ENCODE data around the gene ZNF821.

ZNF821 gene

GRCh38 chr16:71904239-71904638, 20.3 kb upstream of the ZNF821 start:
- Histone ChIP-seq H3K9ac (ENCODE audit: low read depth in 1 of 2, low read length in 2 of 2) (no peak overlapping the region), H3K4me1 (ENCODE audit: control insufficient read depth in 1 of 2, insufficient read depth in 2 of 2, low read length in 2 of 2) (peaks cover 11 to 21% of the 10 kb centered on the region in 2 donors), H3K36me3 (ENCODE audit: control insufficient read depth in 1 of 2, insufficient read depth in 2 of 2, low read length in 2 of 2) (peaks cover 3 to 4% of the 10 kb centered on the region in 2 donors), H3K27ac (ENCODE audit: low read depth, low read length) (no peak overlapping the region), H3K9me3 (ENCODE audit: control insufficient read depth in 1 of 2, low read length in 2 of 2) (no peaks in the 10 kb centered on the region), H3K4me3 (ENCODE audit: low read depth in 1 of 2, low read length in 2 of 2) (no peak overlapping the region), H3K27me3 (ENCODE audit: control insufficient read depth in 1 of 2, insufficient read depth in 2 of 2, low read length in 2 of 2) (no peaks in the 10 kb centered on the region)

GRCh38 chr16:71903608-71904007, 19.6 kb upstream of the ZNF821 start:
- H3K4me1 ChIP-seq (ENCODE audit: control insufficient read depth in 1 of 2, insufficient read depth in 2 of 2, low read length in 2 of 2) = peaks cover 7 to 16% of the 10 kb centered on the region in 2 donors
- peaks cover 3 to 4% of the 10 kb centered on the region in 2 donors for H3K36me3 ChIP-seq (ENCODE audit: control insufficient read depth in 1 of 2, insufficient read depth in 2 of 2, low read length in 2 of 2)
- H3K4me3 ChIP-seq (ENCODE audit: low read depth in 1 of 2, low read length in 2 of 2) = no peak overlapping the region
- no peak overlapping the region for H3K9ac ChIP-seq (ENCODE audit: low read depth in 1 of 2, low read length in 2 of 2)
- no peak overlapping the region for H3K27ac ChIP-seq (ENCODE audit: low read depth, low read length)
- H3K27me3 ChIP-seq (ENCODE audit: control insufficient read depth in 1 of 2, insufficient read depth in 2 of 2, low read length in 2 of 2) = no peaks in the 10 kb centered on the region
- H3K9me3 ChIP-seq (ENCODE audit: control insufficient read depth in 1 of 2, low read length in 2 of 2) = no peaks in the 10 kb centered on the region

- Histone ChIP-seq H3K9me3 (ENCODE audit: control insufficient read depth in 1 of 2, low read length in 2 of 2) (no peaks in the 10 kb centered on the region), H3K4me3 (ENCODE audit: low read depth in 1 of 2, low read length in 2 of 2) (no peak overlapping the region), H3K27me3 (ENCODE audit: control insufficient read depth in 1 of 2, insufficient read depth in 2 of 2, low read length in 2 of 2) (no peaks in the 10 kb centered on the region), H3K27ac (ENCODE audit: low read depth, low read length) (no peak overlapping the region), H3K36me3 (ENCODE audit: control insufficient read depth in 1 of 2, insufficient read depth in 2 of 2, low read length in 2 of 2) (peaks cover 3 to 4% of the 10 kb centered on the region in 2 donors), H3K9ac (ENCODE audit: low read depth in 1 of 2, low read length in 2 of 2) (no peak overlapping the region), H3K4me1 (ENCODE audit: control insufficient read depth in 1 of 2, insufficient read depth in 2 of 2, low read length in 2 of 2) (peaks cover 7 to 13% of the 10 kb centered on the region in 2 donors)
Observed at GRCh38 chr16:71902656-71903365, 18.8 kb upstream of the ZNF821 start.

GRCh38 chr16:71899171-71899570, 15.2 kb upstream of the ZNF821 start:
- H3K4me1 ChIP-seq (ENCODE audit: control insufficient read depth in 1 of 2, insufficient read depth in 2 of 2, low read length in 2 of 2) = peaks cover 12 to 26% of the 10 kb centered on the region in 2 donors
- H3K27ac ChIP-seq (ENCODE audit: low read depth, low read length) = no peak overlapping the region
- no peak overlapping the region for H3K4me3 ChIP-seq (ENCODE audit: low read depth in 1 of 2, low read length in 2 of 2)
- H3K9ac ChIP-seq (ENCODE audit: low read depth in 1 of 2, low read length in 2 of 2) = no peak overlapping the region
- peaks cover 0 to 3% of the 10 kb centered on the region in 2 donors for H3K36me3 ChIP-seq (ENCODE audit: control insufficient read depth in 1 of 2, insufficient read depth in 2 of 2, low read length in 2 of 2)
- no peaks in the 10 kb centered on the region for H3K9me3 ChIP-seq (ENCODE audit: control insufficient read depth in 1 of 2, low read length in 2 of 2)
- no peaks in the 10 kb centered on the region for H3K27me3 ChIP-seq (ENCODE audit: control insufficient read depth in 1 of 2, insufficient read depth in 2 of 2, low read length in 2 of 2)

GRCh38 chr16:71896764-71897368, 12.9 kb upstream of the ZNF821 start:
- Histone ChIP-seq H3K27me3 (ENCODE audit: control insufficient read depth in 1 of 2, insufficient read depth in 2 of 2, low read length in 2 of 2) (no peaks in the 10 kb centered on the region), H3K9me3 (ENCODE audit: control insufficient read depth in 1 of 2, low read length in 2 of 2) (no peaks in the 10 kb centered on the region), H3K27ac (ENCODE audit: low read depth, low read length) (no peak overlapping the region), H3K9ac (ENCODE audit: low read depth in 1 of 2, low read length in 2 of 2) (peak overlapping the region; percentile 93 to 100), H3K4me1 (ENCODE audit: control insufficient read depth in 1 of 2, insufficient read depth in 2 of 2, low read length in 2 of 2) (peaks cover 12 to 26% of the 10 kb centered on the region in 2 donors), H3K4me3 (ENCODE audit: low read depth in 1 of 2, low read length in 2 of 2) (peak overlapping the region; percentile 84 to 100), H3K36me3 (ENCODE audit: control insufficient read depth in 1 of 2, insufficient read depth in 2 of 2, low read length in 2 of 2) (no peaks in the 10 kb centered on the region)

GRCh38 chr16:71895679-71896365, 11.8 kb upstream of the ZNF821 start:
- Histone ChIP-seq H3K4me1 (ENCODE audit: control insufficient read depth in 1 of 2, insufficient read depth in 2 of 2, low read length in 2 of 2) (peaks cover 12 to 26% of the 10 kb centered on the region in 2 donors), H3K27me3 (ENCODE audit: control insufficient read depth in 1 of 2, insufficient read depth in 2 of 2, low read length in 2 of 2) (no peaks in the 10 kb centered on the region), H3K9me3 (ENCODE audit: control insufficient read depth in 1 of 2, low read length in 2 of 2) (no peaks in the 10 kb centered on the region), H3K9ac (ENCODE audit: low read depth in 1 of 2, low read length in 2 of 2) (peak overlapping the region; percentile 93 to 100), H3K27ac (ENCODE audit: low read depth, low read length) (peak overlapping the region; percentile 99), H3K36me3 (ENCODE audit: control insufficient read depth in 1 of 2, insufficient read depth in 2 of 2, low read length in 2 of 2) (no peaks in the 10 kb centered on the region), H3K4me3 (ENCODE audit: low read depth in 1 of 2, low read length in 2 of 2) (peak overlapping the region; percentile 84 to 100)

GRCh38 chr16:71894921-71895678, 11.1 kb upstream of the ZNF821 start, which contains the start of gene IST1:
TSS of gene IST1 (plus strand) at chr16:71895531. CDS start at chr16:71915641, 20,110 bp downstream.
- peak within 1 kb of the TSS; percentile 84 to 100 for H3K4me3 ChIP-seq (ENCODE audit: low read depth in 1 of 2, low read length in 2 of 2)
- no peaks in the 10 kb centered on the region for H3K9me3 ChIP-seq (ENCODE audit: control insufficient read depth in 1 of 2, low read length in 2 of 2)
- H3K27ac ChIP-seq (ENCODE audit: low read depth, low read length) = peak within 1 kb of the TSS; percentile 99

GRCh38 chr16:71894229-71894920, 10.4 kb upstream of the ZNF821 start:
- Histone ChIP-seq H3K9me3 (ENCODE audit: control insufficient read depth in 1 of 2, low read length in 2 of 2) (no peaks in the 10 kb centered on the region), H3K4me1 (ENCODE audit: control insufficient read depth in 1 of 2, insufficient read depth in 2 of 2, low read length in 2 of 2) (peaks cover 4 to 15% of the 10 kb centered on the region in 2 donors), H3K4me3 (ENCODE audit: low read depth in 1 of 2, low read length in 2 of 2) (peak overlapping the region; percentile 84 to 100), H3K27ac (ENCODE audit: low read depth, low read length) (peak overlapping the region; percentile 99), H3K9ac (ENCODE audit: low read depth in 1 of 2, low read length in 2 of 2) (peak overlapping the region; percentile 71 to 100), H3K36me3 (ENCODE audit: control insufficient read depth in 1 of 2, insufficient read depth in 2 of 2, low read length in 2 of 2) (no peaks in the 10 kb centered on the region), H3K27me3 (ENCODE audit: control insufficient read depth in 1 of 2, insufficient read depth in 2 of 2, low read length in 2 of 2) (no peaks in the 10 kb centered on the region)

More at GRCh38 chr16:71894921-71895678, 11.1 kb upstream of the ZNF821 start, which contains the start of gene IST1:
- Histone ChIP-seq H3K4me1 (ENCODE audit: control insufficient read depth in 1 of 2, insufficient read depth in 2 of 2, low read length in 2 of 2) (peaks cover 5 to 23% of the 10 kb centered on the region in 2 donors), H3K9ac (ENCODE audit: low read depth in 1 of 2, low read length in 2 of 2) (peak within 1 kb of the TSS; percentile 93 to 100), H3K27me3 (ENCODE audit: control insufficient read depth in 1 of 2, insufficient read depth in 2 of 2, low read length in 2 of 2) (no peaks in the 10 kb centered on the region), H3K36me3 (ENCODE audit: control insufficient read depth in 1 of 2, insufficient read depth in 2 of 2, low read length in 2 of 2) (no peaks in the 10 kb centered on the region)

- Histone ChIP-seq H3K27ac (ENCODE audit: low read depth, low read length) (peak overlapping the region; percentile 99), H3K9me3 (ENCODE audit: control insufficient read depth in 1 of 2, low read length in 2 of 2) (no peaks in the 10 kb centered on the region), H3K9ac (ENCODE audit: low read depth in 1 of 2, low read length in 2 of 2) (peak overlapping the region; percentile 71 to 100), H3K4me3 (ENCODE audit: low read depth in 1 of 2, low read length in 2 of 2) (peak overlapping the region; percentile 84 to 100), H3K36me3 (ENCODE audit: control insufficient read depth in 1 of 2, insufficient read depth in 2 of 2, low read length in 2 of 2) (no peaks in the 10 kb centered on the region), H3K4me1 (ENCODE audit: control insufficient read depth in 1 of 2, insufficient read depth in 2 of 2, low read length in 2 of 2) (peaks cover 4 to 13% of the 10 kb centered on the region in 2 donors), H3K27me3 (ENCODE audit: control insufficient read depth in 1 of 2, insufficient read depth in 2 of 2, low read length in 2 of 2) (no peaks in the 10 kb centered on the region)
Observed at GRCh38 chr16:71893888-71894228, 9.9 kb upstream of the ZNF821 start.
